Activated CD4-positive, alpha-beta memory T cell treated with anti-CD3 and anti-CD28 coated beads, Interleukin-2, amount 10 ng/mL, durations not matched to agents 7 days and 5 days (primary cell): ENCODE results near the gene MOSMO. TPM values are rescaled to one million over a fixed set of nuclear protein-coding genes. Genes with fewer than 3 reads are reported as not detected.
"Not testable (repeated sequence)": the region's sequence is repeated elsewhere in the genome, so short reads cannot be mapped to it uniquely, and the experiment has no call there.

Source experiments
- CTCF ChIA-PET: fragments of 350-600 bp; sonication (Branson Sonifier 250); formaldehyde crosslinking; loops from one replicate; lab custom pipeline; 2021; ENCODE audit warnings: antibody characterized with exemption, inconsistent platforms; lab: Charles Lee
- POLR2A ChIA-PET: fragments of 350-600 bp; sonication (Branson Sonifier 250); formaldehyde crosslinking; loops from one replicate; lab custom pipeline; 2021; ENCODE audit warnings: antibody characterized with exemption; lab: Charles Lee
- DNase-seq: peaks from one replicate; pipeline ENCODE4 v3.0.0-alpha.2; 2020
- H3K27ac Mint-ChIP-seq: one replicate; pipeline ENCODE4 v1.8.0; 2021; ENCODE audit warnings: mild to moderate bottlenecking, mixed read lengths
- H3K27me3 Mint-ChIP-seq: one replicate; pipeline ENCODE4 v1.8.0; 2021; ENCODE audit warnings: mixed read lengths
- H3K36me3 Mint-ChIP-seq: one replicate; pipeline ENCODE4 v1.8.0; 2021; ENCODE audit warnings: low read depth, mixed read lengths
- H3K4me1 Mint-ChIP-seq: one replicate; pipeline ENCODE4 v1.8.0; 2021; ENCODE audit warnings: mixed read lengths
- H3K4me3 Mint-ChIP-seq: one replicate; pipeline ENCODE4 v1.8.0; 2021; ENCODE audit warnings: mild to moderate bottlenecking, mixed read lengths
- H3K9me3 Mint-ChIP-seq: one replicate; pipeline ENCODE4 v1.8.0; 2021; ENCODE audit warnings: mixed read lengths
- total RNA-seq, 2 experiments: library from RNA; stranded (reverse); gene quantifications; one replicate each; pipeline ENCODE4 v1.2.3, GENCODE V29; 2021

Gene MOSMO
- total RNA-seq, 2 experiments from 2014 or later, result 12.1 to 13.0 TPM

DNA sequence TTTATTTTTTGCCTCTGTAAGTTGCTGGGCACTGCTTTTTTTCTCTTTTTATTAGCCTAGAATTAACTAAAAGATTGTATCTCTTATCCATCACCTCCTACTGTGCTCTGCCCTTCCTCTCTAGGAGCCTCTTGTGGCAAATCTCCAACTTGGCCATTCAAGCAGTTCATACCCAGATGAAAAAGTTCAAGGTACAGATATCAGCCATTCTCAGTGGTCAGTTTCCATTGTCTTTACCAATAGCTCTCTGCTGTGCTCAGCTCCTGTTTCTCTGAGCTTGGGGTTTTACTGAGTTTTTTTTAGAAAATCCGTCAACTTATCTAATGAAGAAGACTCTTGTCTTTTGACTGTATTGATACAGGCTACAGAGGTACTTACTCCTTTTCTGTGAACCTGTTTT, 15.6 kb downstream of the MOSMO start:
- H3K4me3 Mint-ChIP-seq, result no peak overlapping the region
- peaks cover 15% of the 10 kb centered on the region for H3K4me1 Mint-ChIP-seq
- H3K36me3 Mint-ChIP-seq, result no peaks in the 10 kb centered on the region
- no peak for DNase-seq
- no peaks in the 10 kb centered on the region for H3K9me3 Mint-ChIP-seq
- POLR2A ChIA-PET, result no interaction called here
- CTCF ChIA-PET, result no interaction called here
- H3K27ac Mint-ChIP-seq, result no peak overlapping the region
- no peaks in the 10 kb centered on the region for H3K27me3 Mint-ChIP-seq

GRCh38 chr16:22024785-22025184, 16.9 kb downstream of the MOSMO start:
- POLR2A ChIA-PET, DNase-seq, H3K36me3 Mint-ChIP-seq, H3K27me3 Mint-ChIP-seq, H3K27ac Mint-ChIP-seq, H3K9me3 Mint-ChIP-seq, H3K4me3 Mint-ChIP-seq: not testable (repeated sequence)
- peaks cover 13% of the 10 kb centered on the region for H3K4me1 Mint-ChIP-seq
- CTCF ChIA-PET, result interaction anchor here (1.8 kb wide), 1 partner anchor 53 kb away, joined by 9 read pairs; no protein-coding TSS in a partner anchor

DNA sequence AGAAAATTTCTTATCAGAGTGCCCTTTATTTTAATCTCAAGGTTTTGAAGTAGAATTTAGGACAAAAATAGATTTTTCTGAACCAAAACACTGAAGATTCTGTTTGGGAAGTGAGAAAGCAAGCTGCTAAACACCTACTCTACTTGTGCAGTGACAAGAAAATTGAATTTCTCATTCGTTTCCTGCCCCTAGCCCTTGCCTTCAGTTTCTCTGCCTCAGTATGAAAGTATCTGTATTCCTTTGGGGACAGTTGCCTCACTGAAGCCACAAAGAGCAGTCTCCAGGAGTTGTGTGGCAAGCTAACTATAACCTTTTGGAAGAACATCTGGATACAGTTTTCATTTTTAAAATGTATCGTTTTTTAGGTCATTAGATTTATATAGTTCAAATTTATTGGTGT, 19.7 kb downstream of the MOSMO start:
- Mint-ChIP-seq H3K36me3 (peaks cover 24% of the 10 kb centered on the region), H3K27me3 (no peaks in the 10 kb centered on the region), H3K4me3 (no peak overlapping the region), H3K4me1 (peaks cover 25% of the 10 kb centered on the region), H3K27ac (no peak overlapping the region), H3K9me3 (no peaks in the 10 kb centered on the region)
- no peak for DNase-seq
- ChIA-PET CTCF (no interaction called here), POLR2A (no interaction called here)

GRCh38 chr16:22029632-22030031, 21.7 kb downstream of the MOSMO start:
- POLR2A ChIA-PET, result no interaction called here
- Mint-ChIP-seq H3K27me3 (no peaks in the 10 kb centered on the region), H3K36me3 (peaks cover 27% of the 10 kb centered on the region), H3K9me3 (no peaks in the 10 kb centered on the region), H3K27ac (no peak overlapping the region), H3K4me1 (peaks cover 31% of the 10 kb centered on the region), H3K4me3 (no peak overlapping the region)
- no peak for DNase-seq
- CTCF ChIA-PET, result no interaction called here

- Mint-ChIP-seq H3K36me3 (peaks cover 27% of the 10 kb centered on the region), H3K4me3 (no peak overlapping the region), H3K4me1 (peaks cover 37% of the 10 kb centered on the region), H3K27ac (no peak overlapping the region), H3K9me3 (no peaks in the 10 kb centered on the region), H3K27me3 (no peaks in the 10 kb centered on the region)
- CTCF ChIA-PET, result no interaction called here
- no peak for DNase-seq
- POLR2A ChIA-PET, result no interaction called here
Measured at GRCh38 chr16:22030087-22030812, 22.3 kb downstream of the MOSMO start.

- Mint-ChIP-seq H3K27ac (no peak overlapping the region), H3K4me3 (no peak overlapping the region), H3K36me3 (peaks cover 27% of the 10 kb centered on the region), H3K9me3 (no peaks in the 10 kb centered on the region), H3K4me1 (peaks cover 38% of the 10 kb centered on the region), H3K27me3 (no peaks in the 10 kb centered on the region)
- ChIA-PET CTCF (interaction anchor here (0.6 to 0.7 kb wide), 2 partner anchors 290 to 377 kb away, joined by 3 read pairs; no protein-coding TSS in a partner anchor), POLR2A (no interaction called here)
- no peak for DNase-seq
Measured at GRCh38 chr16:22031483-22032083, 23.7 kb downstream of the MOSMO start.

- peaks cover 36% of the 10 kb centered on the region for H3K4me1 Mint-ChIP-seq
- no peaks in the 10 kb centered on the region for H3K9me3 Mint-ChIP-seq
- no peak for DNase-seq
- no peak overlapping the region for H3K4me3 Mint-ChIP-seq
- ChIA-PET POLR2A (no interaction called here), CTCF (no interaction called here)
- no peak overlapping the region for H3K27ac Mint-ChIP-seq
- H3K36me3 Mint-ChIP-seq, result peaks cover 36% of the 10 kb centered on the region
- no peaks in the 10 kb centered on the region for H3K27me3 Mint-ChIP-seq
Measured at GRCh38 chr16:22034503-22034902, 26.6 kb downstream of the MOSMO start.

- ChIA-PET POLR2A (no interaction called here), CTCF (no interaction called here)
- Mint-ChIP-seq H3K9me3 (no peaks in the 10 kb centered on the region), H3K4me1 (peaks cover 36% of the 10 kb centered on the region), H3K36me3 (peaks cover 32% of the 10 kb centered on the region), H3K27me3 (no peaks in the 10 kb centered on the region), H3K4me3 (no peak overlapping the region), H3K27ac (no peak overlapping the region)
- DNase-seq, result no peak
Measured at GRCh38 chr16:22035153-22035552, 27.2 kb downstream of the MOSMO start.

DNA sequence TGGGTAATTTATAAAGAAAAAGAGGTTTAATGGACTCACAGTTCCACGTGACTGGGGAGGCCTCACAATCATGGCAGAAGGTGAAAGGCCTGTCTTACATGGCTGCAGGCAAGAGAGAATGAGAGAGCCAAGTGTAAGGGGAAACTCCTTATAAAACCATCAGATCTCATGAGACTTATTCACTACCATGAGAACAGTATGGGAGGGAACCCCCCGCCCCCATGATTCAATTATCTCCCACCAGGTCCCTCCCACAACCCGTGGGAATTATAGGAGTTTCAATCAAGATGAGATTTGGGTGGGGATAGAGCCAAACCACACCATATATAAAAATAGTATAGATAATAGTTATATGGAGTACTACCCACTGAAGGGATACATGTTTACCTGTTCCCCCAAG, 36.0 kb downstream of the MOSMO start:
- POLR2A ChIA-PET, H3K4me3 Mint-ChIP-seq, H3K9me3 Mint-ChIP-seq, H3K27ac Mint-ChIP-seq, DNase-seq, H3K4me1 Mint-ChIP-seq, H3K27me3 Mint-ChIP-seq, H3K36me3 Mint-ChIP-seq: not testable (repeated sequence)
- CTCF ChIA-PET, result interaction anchor here (1.0 kb wide), 1 partner anchor 34 kb away, joined by 3 read pairs; no protein-coding TSS in a partner anchor

GRCh38 chr16:22045888-22046287, 38.0 kb downstream of the MOSMO start:
- H3K27ac Mint-ChIP-seq, H3K4me3 Mint-ChIP-seq, H3K4me1 Mint-ChIP-seq, H3K9me3 Mint-ChIP-seq, H3K36me3 Mint-ChIP-seq, CTCF ChIA-PET, DNase-seq, POLR2A ChIA-PET, H3K27me3 Mint-ChIP-seq: not testable (repeated sequence)

DNA sequence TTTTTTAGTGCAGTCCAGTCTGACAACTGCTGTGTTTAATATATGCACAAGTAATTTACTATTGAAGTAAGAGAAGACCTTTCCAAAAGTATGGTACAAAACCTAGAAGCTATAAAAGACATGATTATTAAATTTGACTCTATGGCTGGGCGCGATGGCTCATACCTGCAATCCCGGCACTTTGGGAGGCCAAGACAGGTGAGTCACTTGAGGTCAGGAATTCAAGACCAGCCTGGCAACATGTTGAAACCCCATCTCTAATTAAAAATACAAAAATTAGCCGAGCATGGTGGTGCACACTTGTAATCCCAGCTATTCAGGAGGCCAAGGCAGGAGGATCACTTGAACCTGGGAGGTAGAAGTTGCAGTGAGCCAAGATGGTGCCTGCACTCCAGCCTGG, 43.1 kb downstream of the MOSMO start:
- Mint-ChIP-seq H3K9me3 (no peaks in the 10 kb centered on the region), H3K36me3 (no peaks in the 10 kb centered on the region), H3K27ac (no peak overlapping the region), H3K4me1 (peaks cover 31% of the 10 kb centered on the region), H3K4me3 (no peak overlapping the region), H3K27me3 (no peaks in the 10 kb centered on the region)
- POLR2A ChIA-PET, result no interaction called here
- CTCF ChIA-PET, result interaction anchor here (3.0 kb wide), 1 partner anchor 27 kb away, joined by 11 read pairs; no protein-coding TSS in a partner anchor
- no peak for DNase-seq

- ChIA-PET POLR2A (no interaction called here), CTCF (interaction anchor here (4.5 kb wide), 1 partner anchor 25 kb away, joined by 26 read pairs; no protein-coding TSS in a partner anchor)
- H3K27ac Mint-ChIP-seq, result no peak overlapping the region
- no peak overlapping the region for H3K4me3 Mint-ChIP-seq
- no peaks in the 10 kb centered on the region for H3K27me3 Mint-ChIP-seq
- DNase-seq, result no peak
- H3K36me3 Mint-ChIP-seq, result peaks cover 8% of the 10 kb centered on the region
- peaks cover 2% of the 10 kb centered on the region for H3K9me3 Mint-ChIP-seq
- peaks cover 33% of the 10 kb centered on the region for H3K4me1 Mint-ChIP-seq
Measured at GRCh38 chr16:22052980-22053379, 45.1 kb downstream of the MOSMO start.

DNA sequence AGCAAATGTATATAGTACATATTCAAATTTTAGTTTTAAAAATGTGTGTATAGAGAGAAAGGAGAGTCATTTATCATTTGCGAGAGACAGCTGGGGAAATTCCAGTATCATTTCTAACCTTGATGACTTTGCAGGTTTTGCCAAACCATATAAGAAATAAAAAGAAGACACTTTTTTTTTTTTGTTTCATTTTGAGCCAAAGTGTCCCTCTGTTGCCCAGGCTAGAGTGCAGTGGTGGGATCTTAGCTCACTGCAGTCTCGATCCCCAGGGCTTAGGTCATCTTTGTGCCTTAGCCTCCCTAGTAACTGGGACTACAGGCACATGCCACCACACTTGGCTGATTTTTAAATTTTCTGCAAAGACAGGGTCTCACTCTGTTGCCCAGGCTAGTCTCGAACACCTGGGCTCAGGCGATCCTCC, 46.0 kb downstream of the MOSMO start:
- CTCF ChIA-PET, result interaction anchor here (4.5 kb wide), 1 partner anchor 24 kb away, joined by 26 read pairs; no protein-coding TSS in a partner anchor
- Mint-ChIP-seq H3K4me1 (peaks cover 33% of the 10 kb centered on the region), H3K27ac (peak overlapping the region; percentile 31), H3K36me3 (peaks cover 15% of the 10 kb centered on the region), H3K27me3 (no peaks in the 10 kb centered on the region), H3K9me3 (peaks cover 6% of the 10 kb centered on the region), H3K4me3 (no peak overlapping the region)
- no peak for DNase-seq
- POLR2A ChIA-PET, result no interaction called here
